WTC11 (cell line): ENCODE results near the gene MYOZ2. TPM values are rescaled to one million over a fixed set of nuclear protein-coding genes. Genes with fewer than 3 reads are reported as not detected.
"Not testable (repeated sequence)": the region's sequence is repeated elsewhere in the genome, so short reads cannot be mapped to it uniquely, and the experiment has no call there.

ENCODE experiments used
- ATAC-seq: fragments of 200-7000 bp; cut with Tn5 transposase; 2 replicates; pipeline ENCODE4 v1.10.0; 2021; ENCODE audit warnings: mild to moderate bottlenecking, moderate library complexity
- CTCF ChIA-PET: fragments of 300-600 bp; sonication (Branson Sonifier 250); formaldehyde crosslinking; loops from one replicate; lab custom pipeline; 2021; ENCODE audit warnings: antibody characterized with exemption; lab: Charles Lee
- POLR2A ChIA-PET: fragments of 350-600 bp; sonication (Branson Sonifier 250); formaldehyde crosslinking; loops from one replicate; lab custom pipeline; 2021; ENCODE audit warnings: antibody characterized with exemption; lab: Charles Lee
- DNase-seq: peaks from one replicate; pipeline ENCODE4 v3.0.0; 2021; ENCODE audit warnings: low spot score
- H3K27ac Mint-ChIP-seq: 2 replicates; pipeline ENCODE4 v1.8.0; 2021; ENCODE audit warnings: mixed read lengths
- H3K27me3 Mint-ChIP-seq: 2 replicates; pipeline ENCODE4 v1.8.0; 2021; ENCODE audit warnings: low read depth, mild to moderate bottlenecking, moderate library complexity, mixed read lengths
- H3K36me3 Mint-ChIP-seq: 2 replicates; pipeline ENCODE4 v1.8.0; 2021; ENCODE audit warnings: mixed read lengths
- H3K4me1 Mint-ChIP-seq: 2 replicates; pipeline ENCODE4 v1.8.0; 2022; ENCODE audit warnings: mixed read lengths
- H3K4me3 Mint-ChIP-seq: 2 replicates; pipeline ENCODE4 v1.8.0; 2021; ENCODE audit warnings: mild to moderate bottlenecking, moderate library complexity, mixed read lengths
- H3K9me3 Mint-ChIP-seq: 2 replicates; pipeline ENCODE4 v1.8.0; 2021; ENCODE audit warnings: mixed read lengths
- ARID4B ChIP-seq: sonication (generic); formaldehyde crosslinking; IDR thresholded peaks from 2 replicates; pipeline ENCODE4 v1.8.0; 2023; ENCODE audit warnings: missing genetic modification reagents, mild to moderate bottlenecking, borderline replicate concordance
- ESRRA ChIP-seq: sonication (generic); formaldehyde crosslinking; IDR thresholded peaks from 2 replicates; pipeline ENCODE4 v1.8.1; 2022; ENCODE audit warnings: mild to moderate bottlenecking, missing genetic modification reagents, borderline replicate concordance
- FOXP4 ChIP-seq: sonication (generic); formaldehyde crosslinking; IDR thresholded peaks from 2 replicates; pipeline ENCODE4 v1.8.0; 2022; ENCODE audit warnings: mild to moderate bottlenecking, missing genetic modification reagents
- JUN ChIP-seq: sonication (generic); formaldehyde crosslinking; IDR thresholded peaks from 2 replicates; pipeline ENCODE4 v1.8.0; 2023; ENCODE audit warnings: mild to moderate bottlenecking, missing genetic modification reagents
- KAT7 ChIP-seq: sonication (generic); formaldehyde crosslinking; IDR thresholded peaks from 2 replicates; pipeline ENCODE4 v1.8.1; 2023; ENCODE audit warnings: missing genetic modification reagents, mild to moderate bottlenecking, borderline replicate concordance
- MAX ChIP-seq: sonication (generic); formaldehyde crosslinking; IDR thresholded peaks from 2 replicates; pipeline ENCODE4 v1.8.0; 2022; ENCODE audit warnings: mild to moderate bottlenecking, missing genetic modification reagents
- MXD4 ChIP-seq: fragments of 250-450 bp; sonication (Bioruptor Pico); IDR thresholded peaks from 2 replicates; pipeline ENCODE4 v1.8.0; 2021; ENCODE audit warnings: mild to moderate bottlenecking, moderate library complexity, borderline replicate concordance
- NR2C2 ChIP-seq: sonication (generic); formaldehyde crosslinking; IDR thresholded peaks from 2 replicates; pipeline ENCODE4 v1.8.0; 2022; ENCODE audit warnings: mild to moderate bottlenecking, missing genetic modification reagents
- RORB ChIP-seq: fragments of 250-450 bp; sonication (Bioruptor Pico); IDR thresholded peaks from 2 replicates; pipeline ENCODE4 v1.9.0; 2021; ENCODE audit warnings: mild to moderate bottlenecking
- SMAD4 ChIP-seq: sonication (generic); formaldehyde crosslinking; IDR thresholded peaks from 2 replicates; pipeline ENCODE4 v1.8.0; 2022; ENCODE audit warnings: mild to moderate bottlenecking, missing genetic modification reagents
- ZBTB21 ChIP-seq: sonication (generic); formaldehyde crosslinking; IDR thresholded peaks from 2 replicates; pipeline ENCODE4 v1.8.1; 2023; ENCODE audit warnings: mild to moderate bottlenecking, missing genetic modification reagents, borderline replicate concordance
- ZNF219 ChIP-seq: sonication (generic); formaldehyde crosslinking; IDR thresholded peaks from 2 replicates; pipeline ENCODE4 v1.8.0; 2023; ENCODE audit warnings: missing genetic modification reagents, mild to moderate bottlenecking, borderline replicate concordance
- ZNF263 ChIP-seq: sonication (generic); formaldehyde crosslinking; IDR thresholded peaks from 2 replicates; pipeline ENCODE4 v1.8.1; 2022; ENCODE audit warnings: low read depth, mild to moderate bottlenecking, moderate library complexity, missing genetic modification reagents
- ZNF317 ChIP-seq: sonication (generic); formaldehyde crosslinking; IDR thresholded peaks from 2 replicates; pipeline ENCODE4 v1.8.1; 2023; ENCODE audit warnings: low read depth, mild to moderate bottlenecking, moderate library complexity, missing genetic modification reagents, borderline replicate concordance
- total RNA-seq: library from RNA; stranded (reverse); gene quantifications from 3 replicates; pipeline ENCODE4 v1.2.3, GENCODE V29; 2021

The MYOZ2 gene
- total RNA-seq, 1 experiment from 2014 or later = not detected

DNA sequence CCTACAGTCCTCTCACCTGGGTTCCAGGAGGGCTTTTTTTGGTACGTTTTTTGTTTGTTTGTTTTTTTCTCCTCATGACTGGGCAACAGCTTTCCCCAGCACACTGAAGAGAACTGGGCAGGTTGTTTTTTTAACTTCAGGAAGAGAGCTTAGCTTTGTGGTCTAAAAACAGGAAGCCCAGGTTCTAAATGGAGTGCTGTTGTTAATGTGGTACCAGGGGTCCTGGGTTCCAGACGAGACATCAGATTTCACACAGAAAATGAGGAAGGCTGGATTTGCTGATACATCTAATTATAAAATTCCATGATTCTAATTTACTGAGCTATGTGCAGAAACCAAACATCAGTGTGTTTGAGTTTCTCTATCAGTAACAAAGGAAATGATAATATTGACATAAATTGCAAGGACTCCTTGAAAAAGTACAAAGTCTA, 4.2 kb downstream of the MYOZ2 start:
- H3K4me3 Mint-ChIP-seq = no peak overlapping the region
- H3K4me1 Mint-ChIP-seq = peaks cover 6% of the 10 kb centered on the region; the same call in 1 of the 2 replicates
- CTCF ChIA-PET = no interaction called here
- POLR2A ChIA-PET = no interaction called here
- no peak overlapping the region for H3K27ac Mint-ChIP-seq
- H3K9me3 Mint-ChIP-seq = no peaks in the 10 kb centered on the region
- no peaks in the 10 kb centered on the region for H3K36me3 Mint-ChIP-seq
- TF ChIP-seq MAX (CRISPR knock-in tag) (no peak), ESRRA (CRISPR knock-in tag) (no peak), JUN (CRISPR knock-in tag) (no peak), ZNF317 (CRISPR knock-in tag) (no peak), MXD4 (no peak), FOXP4 (CRISPR knock-in tag) (no peak), ARID4B (CRISPR knock-in tag) (no peak), NR2C2 (no peak), ZBTB21 (CRISPR knock-in tag) (no peak), ZNF219 (no peak), KAT7 (CRISPR knock-in tag) (no peak), ZNF263 (CRISPR knock-in tag) (no peak)
- ATAC-seq (no peak), DNase-seq (no peak)
- no peaks in the 10 kb centered on the region for H3K27me3 Mint-ChIP-seq

DNA sequence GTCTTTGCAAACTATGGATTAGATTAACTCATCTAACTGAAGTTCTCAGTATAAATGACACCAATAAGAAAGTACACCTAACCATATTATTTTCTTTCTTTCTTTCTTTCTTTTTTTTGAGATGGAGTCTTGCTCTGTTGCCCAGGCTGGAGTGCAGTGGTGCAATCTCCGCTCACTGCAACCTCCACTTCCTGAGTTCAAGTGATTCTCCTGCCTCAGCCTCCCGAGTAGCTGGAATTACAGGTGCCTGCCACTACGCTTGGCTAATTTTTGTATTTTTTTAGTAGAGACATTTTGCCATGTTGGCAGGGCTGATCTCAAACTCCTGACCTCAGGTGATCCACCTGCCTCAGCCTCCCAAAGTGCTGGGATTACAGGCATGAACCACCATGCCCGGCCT, 5.7 kb downstream of the MYOZ2 start:
- H3K36me3 Mint-ChIP-seq, H3K27ac Mint-ChIP-seq, H3K4me1 Mint-ChIP-seq, POLR2A ChIA-PET, ATAC-seq, DNase-seq, CTCF ChIA-PET, H3K9me3 Mint-ChIP-seq, H3K27me3 Mint-ChIP-seq, H3K4me3 Mint-ChIP-seq: not testable (repeated sequence)

- TF ChIP-seq RORB (CRISPR knock-in tag) = no peak
- no peak for TF ChIP-seq SMAD4 (CRISPR knock-in tag)
- no peak for TF ChIP-seq MXD4
- no peak for TF ChIP-seq NR2C2
- TF ChIP-seq, all 79 proteins: peak for 0
- DNase-seq (no peak), ATAC-seq (no peak)
- no peak overlapping the region for H3K4me3 Mint-ChIP-seq
- ChIA-PET CTCF (interaction anchor here (0.6 kb wide), 1 partner anchor 99 kb away, joined by 5 read pairs; no protein-coding TSS in a partner anchor), POLR2A (no interaction called here)
- H3K36me3 Mint-ChIP-seq = no peaks in the 10 kb centered on the region
- H3K27me3 Mint-ChIP-seq = no peaks in the 10 kb centered on the region
- no peaks in the 10 kb centered on the region for H3K9me3 Mint-ChIP-seq
- peaks cover 6% of the 10 kb centered on the region; the same call in 1 of the 2 replicates for H3K4me1 Mint-ChIP-seq
- H3K27ac Mint-ChIP-seq = no peak overlapping the region
These were observed 7.2 kb downstream of the MYOZ2 start for GRCh38 chr4:119142833-119143232.

- H3K4me3 Mint-ChIP-seq, POLR2A ChIA-PET, CTCF ChIA-PET, DNase-seq, H3K36me3 Mint-ChIP-seq, H3K9me3 Mint-ChIP-seq, H3K4me1 Mint-ChIP-seq, ATAC-seq, H3K27ac Mint-ChIP-seq, H3K27me3 Mint-ChIP-seq: not testable (repeated sequence)
These were observed 7.7 kb downstream of the MYOZ2 start for GRCh38 chr4:119143341-119143740.
